Suprapubic skin (tissue), 4 donors: ENCODE results near the gene GNB1L.

Experiments used
- POLR2A ChIP-seq, 2 donors: fragments of 450-650 bp; IDR thresholded peaks; one replicate each; pipeline ENCODE4 v1.6.1; 2017; ENCODE audit warnings: antibody characterized with exemption in 2 of 2, mild to moderate bottlenecking in 2 of 2, moderate library complexity in 2 of 2
- POLR2AphosphoS5 ChIP-seq, 3 donors: sonication (generic); formaldehyde crosslinking; IDR thresholded peaks; one replicate each; pipeline ENCODE4 v1.6.1; 2017; ENCODE audit warnings: antibody characterized with exemption in 3 of 3
- TF ChIP-seq, protein P1 (sequence below), 2 donors: fragments of 200-600 bp in 1 of 2; fragments of 450-650 bp in 1 of 2; sonication (generic) in 1 of 2; IDR thresholded peaks; one replicate each; pipeline ENCODE4 v1.5.1; 2016 to 2019; ENCODE audit warnings: antibody characterized with exemption in 2 of 2, mild to moderate bottlenecking in 1 of 2, moderate library complexity in 1 of 2

DNA sequence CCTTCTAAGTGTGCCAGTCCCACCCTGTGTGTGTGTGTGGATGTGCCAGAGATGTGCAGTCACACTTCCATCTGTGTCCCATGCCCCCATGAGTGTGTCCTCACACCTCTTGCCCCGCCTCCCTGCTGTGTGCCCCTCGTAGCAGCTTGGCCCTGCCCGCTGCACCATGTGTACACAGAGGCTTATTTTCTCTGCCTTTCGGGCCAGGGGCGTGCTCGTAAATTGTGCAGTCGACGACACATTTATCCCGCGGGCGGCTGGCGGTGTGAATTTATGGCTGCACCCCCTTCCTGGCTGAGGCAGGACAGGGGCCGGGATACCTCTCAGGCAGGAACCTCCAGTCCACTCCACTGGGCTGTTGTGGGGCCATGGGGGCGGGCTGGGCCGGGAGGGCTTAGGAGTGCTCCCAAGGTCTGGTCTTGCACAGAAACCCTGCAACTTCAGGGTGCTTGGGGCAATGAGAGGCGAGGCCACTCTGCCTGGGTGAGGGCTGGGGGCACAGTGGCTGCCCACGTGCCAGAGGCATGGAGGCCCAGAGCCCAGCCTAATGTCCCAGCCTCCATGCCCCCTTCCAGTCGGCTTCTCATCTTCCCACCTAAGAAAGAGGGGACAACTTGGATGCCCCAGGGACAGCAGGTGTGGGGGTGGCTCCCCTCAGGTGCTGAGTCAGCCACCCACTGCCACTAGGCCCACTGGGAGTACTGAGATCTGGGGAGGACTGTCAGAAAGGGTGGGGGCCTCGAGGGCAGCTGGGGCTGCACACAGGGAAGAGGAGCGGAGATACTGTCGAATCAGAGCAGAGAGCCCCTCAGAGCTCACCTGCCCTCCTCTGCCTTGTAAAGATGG, 118.8 kb downstream of the GNB1L start:
- TF ChIP-seq, protein P1, sequence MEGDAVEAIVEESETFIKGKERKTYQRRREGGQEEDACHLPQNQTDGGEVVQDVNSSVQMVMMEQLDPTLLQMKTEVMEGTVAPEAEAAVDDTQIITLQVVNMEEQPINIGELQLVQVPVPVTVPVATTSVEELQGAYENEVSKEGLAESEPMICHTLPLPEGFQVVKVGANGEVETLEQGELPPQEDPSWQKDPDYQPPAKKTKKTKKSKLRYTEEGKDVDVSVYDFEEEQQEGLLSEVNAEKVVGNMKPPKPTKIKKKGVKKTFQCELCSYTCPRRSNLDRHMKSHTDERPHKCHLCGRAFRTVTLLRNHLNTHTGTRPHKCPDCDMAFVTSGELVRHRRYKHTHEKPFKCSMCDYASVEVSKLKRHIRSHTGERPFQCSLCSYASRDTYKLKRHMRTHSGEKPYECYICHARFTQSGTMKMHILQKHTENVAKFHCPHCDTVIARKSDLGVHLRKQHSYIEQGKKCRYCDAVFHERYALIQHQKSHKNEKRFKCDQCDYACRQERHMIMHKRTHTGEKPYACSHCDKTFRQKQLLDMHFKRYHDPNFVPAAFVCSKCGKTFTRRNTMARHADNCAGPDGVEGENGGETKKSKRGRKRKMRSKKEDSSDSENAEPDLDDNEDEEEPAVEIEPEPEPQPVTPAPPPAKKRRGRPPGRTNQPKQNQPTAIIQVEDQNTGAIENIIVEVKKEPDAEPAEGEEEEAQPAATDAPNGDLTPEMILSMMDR (IDR thresholded peaks at IDR 0.05), result no peak
- no peak for TF ChIP-seq POLR2A (IDR thresholded peaks at IDR 0.05)
- no peak for TF ChIP-seq POLR2AphosphoS5 (IDR thresholded peaks at IDR 0.05)
